ENCODE data around the gene UNC45A.
"Not testable (repeated sequence)": the region's sequence is repeated elsewhere in the genome, so short reads cannot be mapped to it uniquely, and the experiment has no call there.

Gene UNC45A, protein sequence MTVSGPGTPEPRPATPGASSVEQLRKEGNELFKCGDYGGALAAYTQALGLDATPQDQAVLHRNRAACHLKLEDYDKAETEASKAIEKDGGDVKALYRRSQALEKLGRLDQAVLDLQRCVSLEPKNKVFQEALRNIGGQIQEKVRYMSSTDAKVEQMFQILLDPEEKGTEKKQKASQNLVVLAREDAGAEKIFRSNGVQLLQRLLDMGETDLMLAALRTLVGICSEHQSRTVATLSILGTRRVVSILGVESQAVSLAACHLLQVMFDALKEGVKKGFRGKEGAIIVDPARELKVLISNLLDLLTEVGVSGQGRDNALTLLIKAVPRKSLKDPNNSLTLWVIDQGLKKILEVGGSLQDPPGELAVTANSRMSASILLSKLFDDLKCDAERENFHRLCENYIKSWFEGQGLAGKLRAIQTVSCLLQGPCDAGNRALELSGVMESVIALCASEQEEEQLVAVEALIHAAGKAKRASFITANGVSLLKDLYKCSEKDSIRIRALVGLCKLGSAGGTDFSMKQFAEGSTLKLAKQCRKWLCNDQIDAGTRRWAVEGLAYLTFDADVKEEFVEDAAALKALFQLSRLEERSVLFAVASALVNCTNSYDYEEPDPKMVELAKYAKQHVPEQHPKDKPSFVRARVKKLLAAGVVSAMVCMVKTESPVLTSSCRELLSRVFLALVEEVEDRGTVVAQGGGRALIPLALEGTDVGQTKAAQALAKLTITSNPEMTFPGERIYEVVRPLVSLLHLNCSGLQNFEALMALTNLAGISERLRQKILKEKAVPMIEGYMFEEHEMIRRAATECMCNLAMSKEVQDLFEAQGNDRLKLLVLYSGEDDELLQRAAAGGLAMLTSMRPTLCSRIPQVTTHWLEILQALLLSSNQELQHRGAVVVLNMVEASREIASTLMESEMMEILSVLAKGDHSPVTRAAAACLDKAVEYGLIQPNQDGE

DNA sequence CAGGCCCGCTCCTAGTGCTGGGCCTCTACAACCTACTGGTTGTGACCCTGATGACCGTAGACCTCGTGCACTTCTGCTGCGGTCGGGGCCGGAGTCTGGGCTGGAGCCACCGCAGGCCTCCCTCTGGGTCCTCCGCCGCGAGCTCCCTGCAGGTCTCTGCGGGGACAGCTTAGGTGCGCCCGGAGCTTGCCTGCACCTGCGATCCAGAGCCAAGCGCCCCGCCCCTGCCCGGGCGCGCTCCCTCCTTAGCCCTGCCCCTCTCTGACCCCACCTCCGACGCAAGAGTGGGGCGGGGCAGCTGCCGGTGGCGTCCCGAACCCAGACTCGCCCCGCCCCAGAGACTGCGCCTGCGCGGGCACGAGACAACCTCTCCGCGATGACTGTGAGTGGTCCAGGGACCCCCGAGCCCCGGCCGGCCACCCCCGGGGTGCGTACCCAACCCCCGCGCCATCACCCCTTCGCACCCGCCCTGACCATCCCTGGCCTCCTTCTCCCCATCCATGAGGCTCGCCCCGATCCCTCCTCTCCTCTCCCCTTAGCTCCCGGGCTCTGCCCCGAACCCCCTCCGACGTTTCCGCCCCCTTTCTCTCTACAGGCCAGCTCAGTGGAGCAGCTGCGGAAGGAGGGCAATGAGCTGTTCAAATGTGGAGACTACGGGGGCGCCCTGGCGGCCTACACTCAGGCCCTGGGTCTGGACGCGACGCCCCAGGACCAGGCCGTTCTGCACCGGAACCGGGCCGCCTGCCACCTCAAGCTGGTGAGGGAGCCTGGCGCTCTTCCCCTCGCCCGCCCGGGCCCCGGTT, at the start of gene UNC45A:
UNC45A (plus strand) TSS at position 337 of the 803 bp plus-strand sequence; CDS start at position 377, 40 bp downstream.
- DNase-seq: peak; percentile 64

DNA sequence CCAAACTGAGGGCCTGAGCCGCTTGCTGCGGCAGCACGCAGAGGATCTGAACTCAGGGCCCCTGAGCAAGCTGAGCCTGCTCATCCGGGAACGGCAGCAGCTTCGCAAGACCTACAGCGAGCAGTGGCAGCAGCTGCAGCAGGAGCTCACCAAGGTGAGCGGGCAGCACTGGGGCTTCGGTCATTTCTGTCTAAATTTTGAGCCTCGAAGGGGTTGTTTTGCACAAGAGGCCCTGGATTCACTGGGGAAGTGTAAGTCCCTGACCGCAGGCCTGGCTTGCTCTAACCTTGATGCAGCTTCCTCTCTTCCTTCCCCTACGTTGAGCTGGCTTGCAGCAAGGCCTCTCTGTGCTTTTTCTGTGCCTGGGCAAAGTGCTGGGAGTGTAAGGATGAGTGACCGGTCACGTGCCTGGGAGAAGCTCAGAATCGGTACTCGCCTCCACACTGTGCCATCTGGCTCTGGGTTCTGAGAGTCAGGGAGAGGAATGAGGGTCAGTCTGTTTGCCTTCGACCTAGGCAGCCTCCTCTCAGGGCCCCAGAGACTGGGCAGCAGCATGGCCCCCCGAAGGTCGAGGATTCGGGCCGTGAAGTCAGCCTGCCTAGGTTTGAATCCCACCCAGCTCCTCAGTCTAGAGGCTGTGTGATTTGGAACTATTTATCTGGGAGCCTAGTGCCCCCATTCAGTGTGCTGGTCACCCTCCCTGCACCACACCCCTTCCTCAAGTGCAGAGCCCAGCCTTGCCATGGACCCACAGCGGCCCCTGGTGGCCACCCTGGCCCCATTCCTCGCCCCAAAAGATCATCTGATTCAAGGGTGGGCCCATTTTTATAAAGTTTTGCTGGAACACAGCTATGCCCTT, 49.4 kb upstream of the UNC45A start:
- peak; percentile 42 for DNase-seq

DNA sequence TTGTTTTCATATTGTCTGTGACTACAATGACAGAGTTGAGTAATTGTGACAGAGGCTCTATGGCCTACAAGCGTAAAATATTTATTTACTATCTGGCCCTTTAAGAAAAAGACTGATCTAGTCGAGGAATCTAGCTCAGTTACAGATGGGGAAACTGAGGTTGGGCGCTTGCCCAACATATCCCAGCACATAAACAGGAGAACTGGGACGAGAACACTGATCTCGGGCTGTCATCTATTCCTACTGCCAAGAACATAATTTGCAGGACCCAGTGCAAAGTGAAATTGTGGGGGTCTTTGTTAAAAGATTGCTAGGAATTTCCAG, 48.8 kb upstream of the UNC45A start:
- no peak for DNase-seq

DNA sequence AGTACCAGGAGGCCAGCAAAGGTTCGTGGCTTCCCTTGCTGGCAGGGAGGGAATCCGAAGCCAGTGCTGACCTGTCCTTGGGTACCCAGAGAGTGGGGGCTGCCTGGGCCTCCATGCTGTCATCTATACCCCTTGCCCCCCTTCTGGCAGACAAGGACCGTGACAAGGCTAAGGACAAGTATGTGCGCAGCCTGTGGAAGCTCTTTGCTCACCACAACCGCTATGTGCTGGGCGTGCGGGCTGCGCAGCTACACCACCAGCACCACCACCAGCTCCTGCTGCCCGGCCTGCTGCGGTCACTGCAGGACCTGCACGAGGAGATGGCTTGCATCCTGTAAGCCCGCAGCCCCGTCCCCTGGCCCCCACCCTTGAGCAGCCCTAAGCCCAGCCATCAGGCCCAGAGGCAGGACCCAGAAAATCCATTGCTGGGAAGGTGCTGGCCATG, 48.0 kb upstream of the UNC45A start:
- DNase-seq: no peak

DNA sequence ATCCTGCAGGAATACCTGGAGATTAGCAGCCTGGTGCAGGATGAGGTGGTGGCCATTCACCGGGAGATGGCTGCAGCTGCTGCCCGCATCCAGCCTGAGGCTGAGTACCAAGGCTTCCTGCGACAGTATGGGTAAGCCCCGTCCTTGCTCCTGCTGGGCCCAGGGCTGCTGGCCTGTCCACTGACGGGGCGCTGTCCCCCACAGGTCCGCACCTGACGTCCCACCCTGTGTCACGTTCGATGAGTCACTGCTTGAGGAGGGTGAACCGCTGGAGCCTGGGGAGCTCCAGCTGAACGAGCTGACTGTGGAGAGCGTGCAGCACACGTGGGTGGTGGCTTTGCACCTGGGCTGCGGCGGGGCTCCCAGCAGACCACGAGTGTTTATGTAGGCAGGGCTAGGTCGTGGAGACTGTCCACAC, 45.8 kb upstream of the UNC45A start:
- DNase-seq: no peak

DNA sequence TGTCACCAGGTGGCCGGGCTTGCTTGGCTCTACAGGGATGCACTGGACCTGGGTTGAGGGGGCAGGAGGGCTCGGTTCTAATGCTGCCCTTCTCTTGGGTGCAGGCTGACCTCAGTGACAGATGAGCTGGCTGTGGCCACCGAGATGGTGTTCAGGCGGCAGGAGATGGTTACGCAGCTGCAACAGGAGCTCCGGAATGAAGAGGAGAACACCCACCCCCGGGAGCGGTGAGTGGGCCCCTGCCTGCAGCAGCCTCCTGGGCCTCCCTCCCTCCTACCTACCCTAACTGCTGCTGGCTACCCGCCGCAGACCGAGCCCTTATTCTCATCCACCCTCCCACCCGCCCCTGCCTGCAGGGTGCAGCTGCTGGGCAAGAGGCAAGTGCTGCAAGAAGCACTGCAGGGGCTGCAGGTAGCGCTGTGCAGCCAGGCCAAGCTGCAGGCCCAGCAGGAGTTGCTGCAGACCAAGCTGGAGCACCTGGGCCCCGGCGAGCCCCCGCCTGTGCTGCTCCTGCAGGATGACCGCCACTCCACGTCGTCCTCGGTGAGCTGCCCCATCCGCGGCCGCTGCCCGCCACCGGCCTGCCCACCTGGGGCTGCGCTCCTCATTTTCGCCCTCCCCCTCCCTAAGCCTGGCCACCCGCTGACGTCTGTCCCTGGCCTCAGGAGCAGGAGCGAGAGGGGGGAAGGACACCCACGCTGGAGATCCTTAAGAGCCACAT, 45.2 kb upstream of the UNC45A start:
- DNase-seq: no peak

DNA sequence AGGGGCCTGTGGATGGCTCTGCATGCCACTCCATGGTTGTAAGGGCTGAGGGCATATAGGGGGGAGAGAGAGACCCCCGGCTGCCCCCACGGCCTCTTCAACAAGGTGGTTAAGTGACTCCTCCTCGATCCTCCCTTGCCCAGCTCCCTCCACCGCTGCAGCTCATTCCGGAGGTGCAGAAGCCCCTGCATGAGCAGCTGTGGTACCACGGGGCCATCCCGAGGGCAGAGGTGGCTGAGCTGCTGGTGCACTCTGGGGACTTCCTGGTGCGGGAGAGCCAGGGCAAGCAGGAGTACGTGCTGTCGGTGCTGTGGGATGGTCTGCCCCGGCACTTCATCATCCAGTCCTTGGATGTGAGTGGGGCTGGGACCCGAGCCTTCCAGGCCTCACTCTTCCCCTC, 44.2 kb upstream of the UNC45A start:
- DNase-seq: no peak

DNA sequence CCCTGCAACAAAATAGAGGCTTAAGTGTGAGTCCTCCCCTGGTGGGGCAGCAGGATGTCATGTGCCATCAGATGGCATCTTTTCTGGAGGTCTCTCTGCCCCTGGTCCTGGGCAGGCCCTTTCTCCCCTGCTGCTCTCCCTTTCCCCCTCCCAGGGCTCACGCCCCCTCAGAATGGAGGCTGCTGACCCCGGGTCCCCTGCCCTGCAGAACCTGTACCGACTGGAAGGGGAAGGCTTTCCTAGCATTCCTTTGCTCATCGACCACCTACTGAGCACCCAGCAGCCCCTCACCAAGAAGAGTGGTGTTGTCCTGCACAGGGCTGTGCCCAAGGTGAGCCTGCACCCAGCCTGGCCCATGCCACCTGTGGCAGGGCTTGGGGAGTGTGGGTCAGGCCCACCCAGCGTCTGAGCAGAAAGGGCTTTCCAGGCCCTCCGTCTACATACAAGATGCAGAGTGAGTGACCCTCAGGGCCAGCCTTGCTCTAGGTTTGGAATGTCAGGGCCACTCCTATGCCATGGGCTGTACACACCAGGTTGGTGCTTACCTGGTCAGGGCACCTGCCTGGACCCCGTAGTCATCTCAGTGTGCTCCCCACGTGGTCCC, 43.6 kb upstream of the UNC45A start:
- no peak for DNase-seq

DNA sequence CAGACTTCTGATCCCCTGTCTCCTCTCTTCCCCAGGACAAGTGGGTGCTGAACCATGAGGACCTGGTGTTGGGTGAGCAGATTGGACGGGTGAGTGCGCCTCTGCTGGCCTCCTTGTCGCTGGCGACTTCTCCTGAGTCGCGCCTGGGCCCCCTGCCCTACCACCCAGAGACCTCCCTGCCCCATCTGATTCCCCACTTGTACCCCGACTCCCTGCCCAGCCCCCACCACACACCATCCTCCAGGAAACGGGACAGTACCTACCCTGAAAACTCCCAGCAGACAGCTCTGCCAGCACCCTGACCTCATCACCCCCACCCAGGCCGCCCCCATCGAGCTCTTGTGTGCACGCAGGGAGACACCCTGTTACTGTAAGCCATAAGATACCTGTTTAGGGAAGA, 43.1 kb upstream of the UNC45A start:
- DNase-seq: no peak

DNA sequence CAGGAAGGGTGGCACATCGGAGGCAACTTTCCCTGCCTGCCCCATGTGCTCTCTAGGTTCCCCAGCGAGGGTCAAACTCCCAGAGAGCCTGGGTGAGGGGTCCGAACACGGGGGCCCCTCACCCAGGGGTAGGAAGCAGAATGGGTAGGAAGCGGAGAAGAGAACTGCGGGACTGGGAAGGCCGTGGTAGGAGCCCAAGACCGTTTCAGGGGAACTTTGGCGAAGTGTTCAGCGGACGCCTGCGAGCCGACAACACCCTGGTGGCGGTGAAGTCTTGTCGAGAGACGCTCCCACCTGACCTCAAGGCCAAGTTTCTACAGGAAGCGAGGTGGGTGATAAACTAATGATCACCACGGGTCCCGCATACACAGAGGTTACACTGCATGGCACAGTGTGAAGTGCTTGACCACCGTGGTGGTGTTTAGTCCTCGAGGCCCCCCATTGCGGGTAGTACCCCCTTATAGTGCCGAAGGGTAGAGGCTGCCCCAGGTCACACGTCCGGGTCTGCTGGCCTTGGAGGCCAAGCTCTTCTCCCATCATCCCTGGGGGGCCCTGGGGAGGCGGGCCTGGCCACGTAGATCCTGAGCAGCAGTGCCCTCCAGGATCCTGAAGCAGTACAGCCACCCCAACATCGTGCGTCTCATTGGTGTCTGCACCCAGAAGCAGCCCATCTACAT, 42.4 kb upstream of the UNC45A start:
- DNase-seq: no peak

DNA sequence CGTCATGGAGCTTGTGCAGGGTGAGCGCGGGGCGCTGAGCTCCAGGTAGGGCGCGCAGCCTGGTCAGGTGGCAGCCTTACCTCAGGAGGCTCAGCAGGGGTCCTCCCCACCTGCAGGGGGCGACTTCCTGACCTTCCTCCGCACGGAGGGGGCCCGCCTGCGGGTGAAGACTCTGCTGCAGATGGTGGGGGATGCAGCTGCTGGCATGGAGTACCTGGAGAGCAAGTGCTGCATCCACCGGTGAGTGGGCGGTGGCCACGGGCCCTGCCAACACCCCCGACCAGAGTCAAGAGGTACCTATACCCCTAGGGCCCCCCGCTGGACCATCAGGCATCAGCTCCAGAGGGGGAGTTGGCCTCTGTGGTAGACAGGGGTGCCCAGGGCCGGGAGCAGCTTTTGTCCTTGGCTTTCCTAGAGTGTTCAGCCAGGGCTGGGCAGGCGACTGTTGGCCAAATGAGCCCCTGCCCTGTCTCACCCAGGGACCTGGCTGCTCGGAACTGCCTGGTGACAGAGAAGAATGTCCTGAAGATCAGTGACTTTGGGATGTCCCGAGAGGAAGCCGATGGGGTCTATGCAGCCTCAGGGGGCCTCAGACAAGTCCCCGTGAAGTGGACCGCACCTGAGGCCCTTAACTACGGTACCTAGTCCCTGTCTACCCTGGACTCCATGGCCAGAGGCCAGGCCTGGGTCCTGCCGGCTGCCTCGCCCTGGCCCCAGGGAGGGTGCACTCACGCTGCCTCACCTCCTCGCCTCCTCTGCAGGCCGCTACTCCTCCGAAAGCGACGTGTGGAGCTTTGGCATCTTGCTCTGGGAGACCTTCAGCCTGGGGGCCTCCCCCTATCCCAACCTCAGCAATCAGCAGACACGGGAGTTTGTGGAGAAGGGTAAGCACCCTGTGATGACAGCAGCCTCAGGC, 41.7 kb upstream of the UNC45A start:
- peak; percentile 26 for DNase-seq

DNA sequence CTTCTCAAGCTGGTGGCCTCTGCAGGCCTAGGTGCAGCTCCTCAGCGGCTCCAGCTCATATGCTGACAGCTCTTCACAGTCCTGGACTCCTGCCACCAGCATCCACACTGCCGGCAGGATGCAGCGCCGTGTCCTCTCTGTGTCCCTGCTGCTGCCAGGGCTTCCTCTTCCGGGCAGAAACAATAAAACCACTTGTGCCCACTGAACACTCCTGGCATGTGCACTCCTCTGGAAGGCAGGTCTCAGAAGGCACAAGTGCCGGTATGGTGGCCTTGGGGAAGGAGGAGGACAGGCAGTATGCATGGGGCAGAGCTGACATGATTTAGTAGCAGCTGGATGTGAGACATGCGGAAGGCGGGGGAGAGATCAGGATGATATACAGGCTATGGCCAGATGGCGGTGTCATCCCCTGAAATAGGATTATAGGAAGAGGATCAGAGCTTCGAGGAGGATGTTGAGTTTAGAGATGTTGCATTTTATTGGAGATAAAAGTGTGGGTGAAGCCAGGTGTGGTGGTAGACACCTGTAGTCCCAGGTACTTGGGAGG, 39.4 kb upstream of the UNC45A start:
- DNase-seq: peak; percentile 64

DNA sequence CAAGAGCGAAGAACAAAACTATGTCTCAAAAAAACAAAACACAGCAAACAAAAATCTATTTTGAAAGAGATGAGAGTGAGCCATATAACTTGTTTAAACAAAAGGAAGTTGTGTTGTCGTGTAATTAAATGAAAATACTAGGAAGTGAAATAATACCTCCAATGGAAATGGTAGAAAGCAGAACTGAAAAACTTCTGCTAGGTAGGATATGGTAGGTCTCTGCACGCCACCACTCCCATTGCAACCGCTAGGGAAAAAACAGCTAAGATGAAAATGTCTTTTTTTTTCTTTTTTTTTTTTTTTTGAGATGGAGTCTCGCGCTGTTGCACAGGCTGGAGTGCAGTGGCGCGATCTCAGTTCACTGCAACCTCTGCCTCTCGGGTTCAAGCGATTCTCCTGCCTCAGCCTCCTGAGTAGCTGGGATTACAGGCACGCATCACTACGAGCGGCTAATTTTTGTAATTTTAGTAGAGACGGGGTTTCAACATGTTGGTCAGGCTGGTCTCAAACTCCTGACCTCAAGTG, 37.9 kb upstream of the UNC45A start:
- not testable (repeated sequence) for DNase-seq

DNA sequence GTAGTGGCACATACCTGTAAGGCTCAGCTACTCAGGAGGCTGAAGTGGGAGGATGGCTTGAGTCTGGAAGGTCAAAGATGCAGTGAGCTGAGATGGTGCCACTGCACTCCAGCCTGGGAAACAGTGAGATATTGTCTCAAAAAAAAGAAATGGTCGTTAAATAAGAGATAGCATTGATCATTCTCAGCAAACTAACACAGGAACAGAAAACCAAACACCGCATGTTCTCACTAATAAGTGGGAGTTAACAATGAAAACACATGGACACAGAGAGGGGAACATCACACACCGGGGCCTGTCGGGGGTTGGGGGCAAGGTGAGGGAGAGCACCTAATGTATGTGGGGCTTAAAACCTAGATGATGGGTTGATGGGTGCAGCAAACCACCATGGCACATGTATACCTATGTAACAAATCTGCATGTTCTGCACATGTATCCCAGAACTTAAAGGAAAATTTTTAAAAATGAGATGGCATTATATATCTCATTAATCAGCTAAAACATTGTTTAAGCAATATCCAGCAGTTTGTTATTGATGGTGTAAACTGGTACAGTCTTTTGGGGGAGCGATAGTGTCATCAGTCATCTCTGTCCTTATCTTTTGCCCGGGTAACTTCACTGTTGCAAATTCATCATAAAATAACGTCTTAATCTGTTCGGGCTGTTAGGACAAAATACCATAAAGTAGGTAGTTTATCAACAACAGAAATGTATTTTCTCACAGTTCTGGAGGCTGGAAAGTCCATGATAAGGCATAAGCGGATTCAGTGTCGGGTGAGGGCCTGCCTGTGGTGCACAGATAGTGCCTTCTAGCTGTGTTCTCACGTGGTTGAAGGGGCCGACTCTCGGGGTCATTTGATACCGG, 33.7 kb upstream of the UNC45A start:
- DNase-seq: no peak

DNA sequence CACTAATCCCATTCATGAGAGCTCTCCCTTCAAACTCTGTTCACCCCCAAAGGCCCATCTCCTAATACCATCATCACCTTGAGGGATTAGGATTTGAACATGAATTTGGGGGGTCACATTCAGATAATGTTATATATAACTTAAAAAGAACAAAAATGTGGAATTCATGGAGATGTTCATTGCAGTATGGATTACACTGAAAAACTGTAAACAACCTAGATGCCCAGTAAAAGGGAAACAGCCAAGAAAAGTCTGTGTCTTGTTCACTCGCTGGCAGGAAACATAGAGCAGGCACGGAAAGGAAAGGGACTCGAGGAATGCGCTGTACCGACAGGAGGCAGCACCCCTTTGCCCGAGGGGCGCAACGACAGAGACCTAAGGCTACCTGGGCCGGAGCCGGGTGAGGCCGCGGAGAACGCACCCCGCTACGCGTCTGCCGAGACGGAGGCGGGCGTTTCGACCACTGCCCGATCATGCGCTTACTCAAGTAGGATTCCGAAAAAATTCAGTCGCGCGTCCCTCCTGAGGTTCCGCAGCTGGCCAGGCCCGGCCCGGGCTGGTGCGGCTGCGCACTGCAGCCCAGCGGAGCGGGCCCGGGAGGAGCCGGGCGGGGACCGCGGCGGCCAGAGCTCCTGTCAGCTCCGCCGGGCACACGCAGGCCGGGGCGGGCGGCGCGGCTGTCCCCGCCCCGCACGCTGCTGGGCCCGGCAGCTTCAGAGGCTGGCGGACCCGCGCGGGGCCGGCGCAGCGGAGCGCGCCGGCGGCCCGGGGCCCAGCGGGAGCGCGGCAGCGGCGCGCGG, 32.8 kb upstream of the UNC45A start:
- DNase-seq: peak; percentile 18

DNA sequence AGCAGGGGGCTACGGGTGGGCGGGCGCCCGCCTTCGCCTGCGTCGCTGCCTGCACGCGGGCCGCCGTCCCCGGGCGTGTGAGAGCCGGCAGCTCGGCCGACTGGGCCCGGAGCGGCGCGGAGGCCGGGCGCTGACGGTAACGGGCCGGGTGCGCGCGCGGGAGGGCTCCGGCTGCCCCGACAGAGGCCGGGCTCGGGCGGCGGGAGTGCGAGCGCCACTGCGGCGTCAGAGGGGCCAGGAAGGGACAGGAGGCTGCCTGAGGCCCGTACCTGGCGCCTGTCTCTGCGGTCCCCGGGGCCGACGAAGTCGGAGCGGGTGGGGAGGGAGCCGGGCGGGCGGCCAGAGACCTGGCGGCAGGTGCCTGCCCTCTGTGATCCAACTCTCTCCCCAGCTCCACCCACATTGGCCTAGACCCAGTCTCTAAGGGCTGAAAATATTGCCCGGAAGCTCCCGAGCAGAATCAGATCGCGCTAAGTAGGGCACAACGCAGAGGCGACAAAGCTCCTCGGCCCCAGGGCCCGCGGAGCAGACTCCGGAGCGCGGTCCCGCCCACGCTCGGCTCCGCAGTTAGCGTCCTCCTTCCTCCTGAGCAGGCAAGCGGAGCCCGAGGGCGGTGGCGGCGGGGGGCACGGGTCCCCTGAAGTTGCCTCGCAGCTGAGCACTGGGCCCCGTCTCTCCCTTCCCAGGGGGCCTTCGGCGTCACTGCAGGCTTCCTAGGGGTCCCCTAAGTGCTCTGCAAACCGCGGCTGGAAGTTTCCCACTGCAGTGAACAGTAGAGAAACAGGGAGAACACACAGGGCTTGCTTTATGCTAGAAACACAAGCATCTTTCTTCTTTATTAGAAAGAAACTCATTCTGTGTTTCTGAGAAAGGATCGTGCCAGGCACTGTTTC, 32.0 kb upstream of the UNC45A start, which contains the start of gene MAN2A2:
MAN2A2 (plus strand) TSS at position 463 of the 893 bp plus-strand sequence. CDS start 906 bp downstream, outside the sequence.
- DNase-seq: no peak

Measured in NCI-H1694 (cell line).